Thoracic aorta (tissue), 2 donors: ENCODE data around the gene DGKB. TPM values are rescaled to one million over a fixed set of nuclear protein-coding genes. Genes with fewer than 3 reads are reported as not detected.

ENCODE experiments used
- ATAC-seq: fragments of 150-250 bp; one replicate; pipeline ENCODE4 v1.8.0; 2017; ENCODE audit warnings: low read depth; ENCODE audit not compliant: insufficient number of reproducible peaks, low FRiP score
- DNase-seq: peaks from one replicate; pipeline ENCODE4 v3.0.0-alpha.2; 2020; ENCODE audit warnings: low spot score
- H3K27ac ChIP-seq, 2 donors: fragments of 200-600 bp; sonication (generic); 1 replicate in 1 of 2; 2 replicates in 1 of 2; pipeline ENCODE4 v1.5.1; 2016; ENCODE audit warnings: mild to moderate bottlenecking in 2 of 2, moderate library complexity in 2 of 2
- H3K27me3 ChIP-seq: fragments of 200-600 bp; sonication (generic); replicated peaks from 2 replicates; pipeline ENCODE4 v1.6.0; 2016; ENCODE audit warnings: mild to moderate bottlenecking; ENCODE audit not compliant: insufficient read depth
- H3K36me3 ChIP-seq: fragments of 200-600 bp; sonication (generic); one replicate; pipeline ENCODE4 v1.5.1; 2016
- H3K4me1 ChIP-seq, 2 donors: fragments of 200-600 bp; sonication (generic); 1 replicate in 1 of 2; 2 replicates in 1 of 2; pipeline versions ENCODE4 v1.5.1 to v1.6.0; 2016; ENCODE audit warnings: low read depth in 2 of 2, mild to moderate bottlenecking in 1 of 2; ENCODE audit not compliant: control insufficient read depth in 1 of 2
- H3K4me3 ChIP-seq: fragments of 200-600 bp; sonication (generic); 2 replicates; pipeline ENCODE4 v1.5.1; 2016; ENCODE audit warnings: mild to moderate bottlenecking
- H3K9me3 ChIP-seq: fragments of 200-600 bp; sonication (generic); 2 replicates; pipeline ENCODE4 v1.5.1; 2016
- total RNA-seq, 2 donors: library from RNA; depleted of rRNA; stranded (reverse); fragments of >200 nt; gene quantifications; one replicate each; pipeline versions ENCODE4 v1.1.0 to v1.2.3, GENCODE V29; 2016
- TF ChIP-seq, protein P1 (sequence below): fragments of 200-600 bp; sonication (generic); IDR thresholded peaks from one replicate; pipeline ENCODE4 v1.5.1; 2019; ENCODE audit warnings: antibody characterized with exemption

The DGKB gene
- total RNA-seq, 2 donors from 2014 or later = 0.56 TPM; not detected in 1

- TF ChIP-seq, protein P1, sequence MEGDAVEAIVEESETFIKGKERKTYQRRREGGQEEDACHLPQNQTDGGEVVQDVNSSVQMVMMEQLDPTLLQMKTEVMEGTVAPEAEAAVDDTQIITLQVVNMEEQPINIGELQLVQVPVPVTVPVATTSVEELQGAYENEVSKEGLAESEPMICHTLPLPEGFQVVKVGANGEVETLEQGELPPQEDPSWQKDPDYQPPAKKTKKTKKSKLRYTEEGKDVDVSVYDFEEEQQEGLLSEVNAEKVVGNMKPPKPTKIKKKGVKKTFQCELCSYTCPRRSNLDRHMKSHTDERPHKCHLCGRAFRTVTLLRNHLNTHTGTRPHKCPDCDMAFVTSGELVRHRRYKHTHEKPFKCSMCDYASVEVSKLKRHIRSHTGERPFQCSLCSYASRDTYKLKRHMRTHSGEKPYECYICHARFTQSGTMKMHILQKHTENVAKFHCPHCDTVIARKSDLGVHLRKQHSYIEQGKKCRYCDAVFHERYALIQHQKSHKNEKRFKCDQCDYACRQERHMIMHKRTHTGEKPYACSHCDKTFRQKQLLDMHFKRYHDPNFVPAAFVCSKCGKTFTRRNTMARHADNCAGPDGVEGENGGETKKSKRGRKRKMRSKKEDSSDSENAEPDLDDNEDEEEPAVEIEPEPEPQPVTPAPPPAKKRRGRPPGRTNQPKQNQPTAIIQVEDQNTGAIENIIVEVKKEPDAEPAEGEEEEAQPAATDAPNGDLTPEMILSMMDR = no peak
- no peak overlapping the region for H3K4me3 ChIP-seq
- no peaks in the 10 kb centered on the region for H3K36me3 ChIP-seq
- no peaks in the 10 kb centered on the region for H3K9me3 ChIP-seq
- no peak overlapping the region for H3K27ac ChIP-seq
- no peaks in the 10 kb centered on the region for H3K27me3 ChIP-seq
- ATAC-seq (no peak), DNase-seq (no peak)
- H3K4me1 ChIP-seq = no peaks in the 10 kb centered on the region
Measured at GRCh38 chr7:14773729-14774271, 128.8 kb downstream of the DGKB start.

DNA sequence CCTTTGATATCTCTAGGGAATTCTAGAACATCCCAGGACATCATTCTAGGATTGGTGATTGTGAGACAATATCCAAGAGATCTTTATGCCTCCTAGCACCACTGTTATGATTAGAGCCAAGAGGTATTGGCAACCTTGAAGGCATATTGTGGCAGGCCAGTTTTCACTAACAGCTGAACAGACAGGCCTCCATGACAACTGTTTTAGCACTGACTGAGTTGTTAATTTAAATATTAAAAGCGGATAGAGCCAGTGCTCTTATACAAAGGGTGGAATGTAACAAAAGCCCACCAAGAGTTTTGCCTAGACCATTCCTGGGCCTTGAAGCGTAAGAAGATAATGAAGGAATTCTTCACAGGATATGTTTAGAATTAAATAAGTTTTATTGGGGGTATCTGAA, 131.9 kb downstream of the DGKB start:
- TF ChIP-seq, protein P1 = no peak
- no peak overlapping the region for H3K27ac ChIP-seq
- DNase-seq (no peak), ATAC-seq (no peak)
- H3K9me3 ChIP-seq = no peaks in the 10 kb centered on the region
- H3K36me3 ChIP-seq = no peaks in the 10 kb centered on the region
- no peaks in the 10 kb centered on the region for H3K4me1 ChIP-seq
- H3K27me3 ChIP-seq = no peaks in the 10 kb centered on the region
- no peak overlapping the region for H3K4me3 ChIP-seq

DNA sequence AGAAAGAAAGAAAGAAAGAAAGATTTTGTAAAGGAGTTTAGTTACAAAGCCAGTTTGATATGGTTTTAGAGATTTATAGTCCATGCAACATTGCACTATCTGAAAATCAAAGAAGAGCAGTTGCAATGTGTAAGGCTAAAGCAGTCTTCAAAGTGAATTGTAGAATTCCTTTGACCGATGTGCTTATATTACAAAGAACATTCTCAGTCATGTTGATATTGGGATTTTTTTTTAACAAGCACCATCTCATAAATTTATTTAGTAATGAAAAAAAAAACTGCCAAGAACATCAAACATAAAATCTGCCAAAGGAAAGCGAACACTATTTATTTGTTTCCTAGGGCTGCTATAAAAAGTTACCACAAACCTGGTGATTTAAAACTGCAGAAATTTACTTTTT, 133.3 kb downstream of the DGKB start:
- H3K27ac ChIP-seq = no peak overlapping the region
- ATAC-seq = no peak
- H3K9me3 ChIP-seq = no peaks in the 10 kb centered on the region
- no peak for DNase-seq
- H3K4me3 ChIP-seq = no peak overlapping the region
- TF ChIP-seq, protein P1 = no peak
- no peaks in the 10 kb centered on the region for H3K4me1 ChIP-seq
- H3K36me3 ChIP-seq = no peaks in the 10 kb centered on the region
- H3K27me3 ChIP-seq = no peaks in the 10 kb centered on the region

- Histone ChIP-seq H3K4me1 (no peaks in the 10 kb centered on the region), H3K27ac (no peak overlapping the region), H3K27me3 (no peaks in the 10 kb centered on the region), H3K4me3 (no peak overlapping the region), H3K36me3 (no peaks in the 10 kb centered on the region), H3K9me3 (no peaks in the 10 kb centered on the region)
- DNase-seq (no peak), ATAC-seq (no peak)
- TF ChIP-seq, protein P1 = no peak
Measured at GRCh38 chr7:14767716-14768425, 134.7 kb downstream of the DGKB start.

- no peak overlapping the region for H3K27ac ChIP-seq
- DNase-seq = no peak
- H3K36me3 ChIP-seq = no peaks in the 10 kb centered on the region
- no peak for ATAC-seq
- H3K4me1 ChIP-seq = no peaks in the 10 kb centered on the region
- H3K27me3 ChIP-seq = no peaks in the 10 kb centered on the region
- no peaks in the 10 kb centered on the region for H3K9me3 ChIP-seq
- no peak overlapping the region for H3K4me3 ChIP-seq
- TF ChIP-seq, protein P1 = no peak
Measured at GRCh38 chr7:14766747-14767146, 135.8 kb downstream of the DGKB start.
